ENCODE data around the gene IL10RB. TPM values are rescaled to one million over a fixed set of nuclear protein-coding genes. Genes with fewer than 3 reads are reported as not detected.

The IL10RB gene
- total and polyA plus RNA-seq, 2 of the 8 experiments (the other 6 are each of a cell fraction or from before 2014, with no cell fraction given) = 2.7 to 3.2 TPM

GRCh38 chr21:33345751-33346238 is 79.6 kb downstream of the IL10RB start:
- Histone ChIP-seq H3K14ac (ENCODE audit: insufficient read length) (no peak overlapping the region), H3K36me3 (ENCODE audit: control insufficient read depth in 2 of 4, insufficient read depth in 4 of 4, low read length in 3 of 4) (peaks cover 0 to 24% (median 6%) of the 10 kb centered on the region in 4 experiments; a peak in 6 of 8 replicates), H4K8ac (ENCODE audit: extremely low read depth, insufficient read depth, low read length) (no peak overlapping the region), H3K4me2 (ENCODE audit: insufficient read depth in 1 of 2, low read depth in 2 of 2, low read length in 2 of 2) (no peak overlapping the region), H2BK12ac (ENCODE audit: low read depth, low read length) (no peak overlapping the region), H3K9me3 (ENCODE audit: insufficient read depth in 2 of 2, low read depth in 1 of 2, low read length in 1 of 2) (no peaks in the 10 kb centered on the region), H3K4ac (replicated peaks; ENCODE audit: insufficient read length, low read depth, low read length) (no peak overlapping the region), H4K20me1 (replicated peaks in 1 of 2; ENCODE audit: control insufficient read depth in 1 of 2, insufficient read depth in 2 of 2, low read length in 2 of 2) (no peaks in the 10 kb centered on the region), H3K4me1 (replicated peaks in 1 of 4; ENCODE audit: control insufficient read depth in 3 of 4, insufficient read depth in 4 of 4, low read length in 3 of 4) (no peaks in the 10 kb centered on the region), H3K23me2 (ENCODE audit: low read depth, low read length) (no peaks in the 10 kb centered on the region), H2BK120ac (replicated peaks; ENCODE audit: low read depth, low read length) (no peak overlapping the region), H3K18ac (ENCODE audit: extremely low read depth, low read length) (no peak overlapping the region), H3K23ac (ENCODE audit: insufficient read length) (no peak overlapping the region), H2BK20ac (ENCODE audit: low read length) (no peak overlapping the region), H4K5ac (ENCODE audit: insufficient read length, low read depth, low read length) (no peak overlapping the region), H2AK5ac (ENCODE audit: low read depth, low read length) (no peak overlapping the region), H3K27me3 (replicated peaks in 1 of 4; ENCODE audit: control insufficient read depth in 3 of 4, extremely low read depth in 1 of 4, insufficient read depth in 3 of 4, low read length in 3 of 4) (no peaks in the 10 kb centered on the region), H3K4me3 (ENCODE audit: extremely low read depth in 1 of 4, insufficient read depth in 2 of 4, low read depth in 3 of 4, low read length in 4 of 4) (no peak overlapping the region), H3K79me1 (ENCODE audit: low read depth, low read length) (no peaks in the 10 kb centered on the region), H3K27ac (ENCODE audit: low read depth, low read length) (no peak overlapping the region), H2AFZ (ENCODE audit: low read length) (no peak overlapping the region), H4K91ac (replicated peaks; ENCODE audit: insufficient read length, low read length) (no peak overlapping the region), H3K9ac (replicated peaks in 1 of 4; ENCODE audit: extremely low read depth in 1 of 4, low read depth in 3 of 4, low read length in 3 of 4) (no peak overlapping the region), H2BK5ac (ENCODE audit: low read depth, low read length) (no peak overlapping the region), H3K56ac (replicated peaks; ENCODE audit: insufficient read length, low read depth, low read length) (no peak overlapping the region), H2BK15ac (ENCODE audit: low read length) (no peak overlapping the region), H3K79me2 (ENCODE audit: control insufficient read depth in 1 of 2, insufficient read depth in 2 of 2, low read length in 2 of 2) (no peaks in the 10 kb centered on the region)
- no peak for DNase-seq (ENCODE audit: low read depth in 1 of 2, low spot score in 2 of 2)
- WGBS, 2 experiments (ENCODE audit: extremely low coverage in 1 of 2, insufficient coverage in 1 of 2, insufficient read length in 1 of 2, insufficient replicate concordance in 2 of 2, low coverage in 1 of 2, low lambda C conversion rate in 2 of 2, missing lambda C conversion rate in 1 of 2) = 96% methylated on average over 5 of the region's 5 CpGs; no CpG with 5 or more reads in 1 of the 2 experiments
- ChIA-PET POLR2A (ENCODE audit: partially characterized antibody) (interaction anchor here (1.4 kb wide), 2 partner anchors 10 to 16 kb away, joined by 3 to 6 read pairs; no protein-coding TSS in a partner anchor), CTCF (ENCODE audit: partially characterized antibody) (interaction anchor here (1.0 to 4.7 kb wide), 7 partner anchors 14 to 100 kb away, joined by 3 to 44 read pairs (median 5); no protein-coding TSS in a partner anchor)
- TF ChIP-seq SIN3A (conservative IDR thresholded peaks at IDR 0.05 in 1 of 2, IDR thresholded peaks at IDR 0.05 in 1 of 2; ENCODE audit: low read depth in 1 of 2, low read length in 2 of 2) (no peak), KDM1A (IDR thresholded peaks at IDR 0.05; ENCODE audit: borderline replicate concordance, low read length) (no peak), RXRA (IDR thresholded peaks at IDR 0.05; ENCODE audit: insufficient read depth, low read depth, low read length) (no peak), MAX (IDR thresholded peaks at IDR 0.05) (no peak), FOSL1 (IDR thresholded peaks at IDR 0.05; ENCODE audit: insufficient read depth, low read depth, low read length) (no peak)
- FAIRE-seq = no peak

Measured in H1 (cell line).